ENCODE data around the gene YWHAE. TPM values are rescaled to one million over a fixed set of nuclear protein-coding genes. Genes with fewer than 3 reads are reported as not detected.
"Not testable (repeated sequence)": the region's sequence is repeated elsewhere in the genome, so short reads cannot be mapped to it uniquely, and the experiment has no call there.

The YWHAE gene
- polyA plus RNA-seq (ENCODE audit: insufficient read length), result 766 TPM

- DNase-seq, result peak; percentile 97
Measured at GRCh38 chr17:1399679-1400512, at the start of gene YWHAE. TSS of gene YWHAE (minus strand) at chr17:1400222. CDS start at chr17:1400110, 112 bp downstream.

DNA sequence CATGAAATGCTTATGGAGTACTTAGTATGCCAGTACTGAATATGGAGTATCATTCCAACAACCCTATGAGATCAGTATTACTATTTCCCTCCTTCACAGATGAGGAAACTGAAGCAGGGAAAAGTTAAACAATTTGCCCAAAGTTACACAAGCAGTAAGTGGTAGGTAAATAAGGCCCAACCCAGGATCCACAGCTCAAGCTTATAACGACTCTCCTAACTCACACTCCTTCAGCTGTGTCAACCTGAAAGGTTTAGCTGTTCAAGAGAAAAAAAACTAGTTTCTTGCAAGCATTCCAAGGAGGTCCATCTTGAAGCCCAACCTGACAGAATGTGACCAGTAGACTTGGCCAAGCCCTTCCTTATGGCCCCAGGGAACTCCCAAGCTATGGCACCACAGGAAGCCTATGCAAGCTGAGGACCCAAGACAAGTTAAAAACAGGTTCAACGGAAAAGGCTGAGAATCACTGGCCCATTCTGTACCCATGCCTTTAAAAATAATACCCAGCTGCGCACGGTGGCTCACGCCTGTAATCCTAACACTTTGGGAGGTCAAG is 49.5 kb upstream of the YWHAE start:
- DNase-seq, result no peak

DNA sequence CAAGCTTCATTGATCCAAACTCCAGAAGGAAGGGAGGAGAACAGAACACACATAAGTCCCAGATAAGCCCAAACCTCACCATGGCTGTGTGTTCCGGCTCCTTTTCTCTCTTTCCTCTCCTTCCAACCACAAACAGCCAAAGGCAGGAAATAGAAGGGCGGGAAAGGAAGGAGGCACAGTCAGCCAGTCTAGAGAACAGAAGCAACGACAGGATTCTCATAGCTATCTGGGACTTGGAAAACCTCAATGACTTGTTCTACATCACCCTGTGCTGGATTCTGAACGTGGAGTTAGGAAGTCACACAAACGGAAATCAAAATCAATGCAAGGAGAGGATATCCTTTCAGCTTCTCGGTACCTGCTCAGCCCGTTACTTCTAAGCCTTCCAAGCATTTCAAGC is 47.0 kb upstream of the YWHAE start:
- DNase-seq, result no peak

DNA sequence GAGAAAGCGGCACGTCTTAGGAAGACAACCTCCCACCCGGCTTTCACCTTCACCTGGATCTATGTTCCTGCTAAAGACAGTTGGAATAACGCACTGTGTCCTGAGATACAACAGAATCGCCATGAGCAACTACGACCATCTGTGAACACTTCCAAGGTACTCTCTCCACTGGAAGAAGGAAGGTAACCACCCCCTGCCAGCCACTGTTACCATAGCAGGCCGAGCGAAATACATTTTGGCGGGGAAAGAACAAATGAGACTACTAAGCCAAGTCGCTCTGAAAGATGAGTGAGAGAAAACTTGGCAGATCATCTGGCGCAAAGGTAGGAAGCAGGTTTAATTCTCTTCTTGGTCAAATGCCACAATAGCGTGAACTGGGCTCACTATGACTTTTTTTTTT is 46.2 kb upstream of the YWHAE start:
- DNase-seq, result no peak

DNA sequence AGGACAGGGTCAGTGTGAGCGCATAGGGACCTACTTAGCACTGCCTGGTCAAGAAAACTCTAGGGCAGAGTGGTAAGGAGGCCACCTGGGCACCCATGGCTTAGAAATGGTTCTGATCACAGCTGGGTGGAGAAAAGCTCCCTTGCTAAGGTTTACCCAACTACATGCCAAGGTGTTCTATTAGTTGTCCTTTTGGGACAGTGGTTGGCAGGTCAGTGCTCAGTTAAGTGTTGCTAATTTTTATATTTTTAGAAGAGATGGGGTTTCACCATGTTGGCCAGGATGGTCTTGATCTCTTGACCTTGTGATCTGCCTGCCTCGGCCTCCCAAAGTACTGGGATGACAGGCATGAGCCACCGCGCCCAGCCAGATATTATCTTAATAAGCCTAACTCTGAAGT is 45.7 kb upstream of the YWHAE start:
- DNase-seq, result not testable (repeated sequence)

GRCh38 chr17:1442721-1443120 is 42.7 kb upstream of the YWHAE start:
- DNase-seq, result not testable (repeated sequence)

GRCh38 chr17:1442187-1442586 is 42.2 kb upstream of the YWHAE start:
- DNase-seq, result no peak

- DNase-seq, result no peak
Measured at GRCh38 chr17:1440921-1441320, 40.9 kb upstream of the YWHAE start.

GRCh38 chr17:1438593-1439083 is 38.6 kb upstream of the YWHAE start:
- DNase-seq, result no peak

- no peak for DNase-seq
Measured at GRCh38 chr17:1435326-1435725, 35.3 kb upstream of the YWHAE start.

DNA sequence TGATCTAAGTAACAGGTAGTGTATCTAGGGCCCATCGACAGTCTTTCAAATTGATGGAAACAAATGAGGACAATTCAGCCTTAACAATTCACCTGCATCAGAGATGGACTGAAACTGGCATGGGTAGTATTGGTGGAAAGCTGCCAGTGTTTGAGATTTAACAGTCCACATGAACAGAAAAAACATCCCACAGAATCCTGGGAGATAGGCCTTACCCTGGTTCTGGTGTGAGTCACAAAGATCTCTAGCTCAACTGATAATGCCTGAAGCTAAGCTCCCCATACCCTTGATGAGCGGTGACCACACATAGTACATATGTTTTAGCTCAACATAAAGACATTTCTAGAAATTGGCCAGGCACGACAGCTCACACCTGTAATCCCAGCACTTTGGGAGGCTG is 34.1 kb upstream of the YWHAE start:
- DNase-seq, result no peak

DNA sequence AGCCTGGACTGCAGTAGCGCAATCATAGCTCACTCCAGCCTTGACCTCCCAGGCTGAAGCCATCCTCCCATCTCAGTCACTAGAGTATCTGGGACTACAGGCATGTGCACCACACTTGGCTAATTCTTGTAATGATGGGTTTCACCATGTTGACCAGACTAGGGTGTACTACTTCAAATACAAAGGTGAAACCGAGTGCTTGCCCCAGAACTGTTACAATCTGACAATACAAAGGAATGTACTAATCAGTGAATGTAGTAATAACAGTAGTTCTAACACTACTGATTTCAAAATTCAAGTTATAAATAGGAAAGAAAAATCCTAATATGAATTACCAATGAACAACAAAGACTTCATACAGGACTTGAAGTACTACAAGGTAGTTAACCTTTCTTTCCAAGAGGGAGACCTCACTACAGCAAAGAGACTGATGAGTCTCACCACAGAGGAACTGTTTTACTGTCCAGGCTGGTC is 31.6 kb upstream of the YWHAE start:
- no peak for DNase-seq

- DNase-seq, result no peak
Measured at GRCh38 chr17:1423456-1424135, 23.6 kb upstream of the YWHAE start.

GRCh38 chr17:1422885-1423284 is 22.9 kb upstream of the YWHAE start:
- DNase-seq, result no peak

DNA sequence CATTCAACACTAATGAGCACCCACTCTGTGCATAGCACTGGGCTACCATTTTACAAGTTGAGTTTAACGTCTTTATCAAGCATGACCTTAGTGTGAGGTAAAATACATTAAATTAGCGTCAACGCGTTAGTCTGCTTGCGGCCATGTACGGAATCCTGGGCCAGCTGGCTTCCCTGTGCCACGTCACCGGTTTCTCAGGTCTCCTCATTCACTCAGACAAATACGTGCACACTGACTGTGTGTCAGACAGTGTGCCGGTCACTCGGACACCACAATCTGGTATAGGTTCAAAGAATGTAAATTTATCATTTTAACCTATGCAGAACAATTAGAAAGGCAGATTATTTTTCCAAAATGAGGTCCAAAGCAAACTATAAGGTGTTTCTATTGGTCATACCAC is 21.4 kb upstream of the YWHAE start:
- no peak for DNase-seq

DNA sequence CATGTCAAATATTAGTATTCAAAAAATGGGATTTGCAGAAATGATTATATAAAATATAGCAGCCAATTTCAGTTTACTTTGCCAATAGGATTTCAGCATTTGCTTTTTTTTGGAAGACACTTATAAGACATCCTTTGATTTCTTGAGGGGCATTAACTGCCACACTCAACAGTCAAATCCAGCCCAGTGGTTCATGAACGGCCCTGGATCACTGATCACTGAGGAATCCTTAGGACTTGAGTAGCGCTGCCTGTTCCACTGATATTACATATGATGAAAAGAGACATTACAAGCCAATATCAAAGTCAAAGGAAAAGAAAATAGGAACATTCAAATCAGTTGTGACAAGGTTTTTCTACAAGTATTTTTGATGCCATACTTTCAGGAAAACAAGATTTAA is 21.0 kb upstream of the YWHAE start:
- no peak for DNase-seq

DNA sequence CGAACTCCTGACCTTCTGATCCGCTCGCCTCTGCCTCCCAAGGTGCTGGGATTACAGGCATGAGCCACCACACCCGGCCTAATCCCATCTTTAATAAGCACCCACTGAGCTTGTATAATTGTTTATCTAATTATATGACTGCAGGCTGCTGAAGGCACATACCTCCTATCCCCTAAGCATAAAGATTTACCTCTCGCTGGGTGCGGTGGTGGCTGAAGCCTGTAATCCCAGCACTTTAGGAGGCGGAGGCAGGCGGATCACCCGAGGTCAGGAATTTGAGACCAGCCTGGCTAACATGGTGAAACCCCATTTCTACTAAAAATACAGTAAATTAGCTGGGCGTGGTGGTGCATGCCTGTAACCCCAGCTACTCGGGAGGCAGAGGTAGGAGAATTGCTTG is 20.1 kb upstream of the YWHAE start:
- DNase-seq, result no peak

DNA sequence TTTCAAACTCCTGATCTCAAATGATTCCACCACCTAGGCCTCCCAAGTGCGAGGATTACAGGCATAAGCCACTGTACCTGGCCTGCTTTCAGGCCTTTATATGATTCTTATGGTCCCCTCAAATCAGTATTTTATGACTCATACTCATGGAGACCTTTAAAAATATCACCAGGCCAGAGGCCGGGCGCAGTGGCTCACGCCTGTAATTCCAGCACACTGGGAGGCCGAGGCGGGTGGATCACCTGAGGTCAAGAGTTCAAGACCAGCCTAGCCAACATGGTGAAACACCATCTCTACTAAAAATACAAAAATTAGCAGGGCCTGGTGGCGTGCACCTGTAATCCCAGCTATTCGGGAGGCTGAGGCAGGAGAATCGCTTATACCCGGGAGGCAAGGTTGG is 18.5 kb upstream of the YWHAE start:
- not testable (repeated sequence) for DNase-seq

DNA sequence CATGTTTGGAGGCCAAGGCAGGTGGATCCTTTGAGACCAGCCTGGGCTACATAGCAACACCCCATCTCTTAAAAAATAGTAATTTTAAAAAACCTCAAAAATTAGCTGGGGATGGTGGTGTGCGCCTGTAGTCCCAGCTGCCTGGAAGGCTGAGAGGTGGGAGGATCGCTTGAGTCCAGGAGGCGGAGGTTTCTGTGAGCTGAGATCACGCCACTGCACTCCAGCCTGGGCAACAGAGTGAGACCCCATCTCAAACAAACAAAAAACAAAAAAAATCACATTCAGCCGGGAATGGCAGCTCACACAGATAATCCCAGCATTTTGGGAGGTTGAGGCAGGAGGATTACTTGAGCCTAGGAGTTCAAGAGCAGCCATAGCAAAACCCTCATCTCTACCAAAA is 16.4 kb upstream of the YWHAE start:
- no peak for DNase-seq

- DNase-seq, result no peak
Measured at GRCh38 chr17:1414634-1415033, 14.6 kb upstream of the YWHAE start.

- no peak for DNase-seq
Measured at GRCh38 chr17:1414001-1414574, 14.1 kb upstream of the YWHAE start.

DNA sequence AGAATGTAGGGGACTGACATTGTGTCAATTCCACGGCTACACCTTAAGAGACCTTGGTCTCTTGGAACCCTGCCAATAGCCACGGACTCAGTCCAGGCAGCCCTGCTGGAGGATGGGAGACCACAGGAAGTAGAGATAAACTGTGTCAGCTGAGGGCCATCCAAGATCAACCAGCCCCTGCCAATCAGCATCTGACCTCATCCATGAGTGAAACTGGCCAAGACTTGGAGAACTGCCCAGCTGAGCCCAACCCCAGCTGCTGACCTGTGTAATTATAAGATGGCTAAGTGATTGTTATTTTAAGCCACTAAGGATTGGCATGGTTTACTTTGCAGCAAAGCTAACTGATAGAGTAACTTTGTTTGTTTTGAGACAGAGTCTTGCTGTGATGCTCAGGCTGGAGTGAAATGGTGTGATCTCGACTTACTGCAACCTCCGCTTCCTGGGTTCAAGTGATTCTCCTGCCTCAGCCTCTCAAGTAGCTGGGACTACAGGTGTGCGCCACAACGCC is 13.3 kb upstream of the YWHAE start:
- DNase-seq, result no peak

All from hindlimb muscle (tissue), 1 donor.